GM15510 (cell line): ENCODE data around the gene GPR160.

Experiments used
- POLR2A ChIP-seq: IDR thresholded peaks from 3 replicates; pipeline ENCODE4 v1.6.1; 2011; ENCODE audit warnings: borderline replicate concordance; ENCODE audit not compliant: insufficient read length; ENCODE audit errors: extremely low read depth

Gene GPR160

GRCh38 chr3:170021083-170021482, 16.7 kb upstream of the GPR160 start:
- TF ChIP-seq POLR2A = no peak

GRCh38 chr3:170022336-170022735, 15.5 kb upstream of the GPR160 start:
- TF ChIP-seq POLR2A = no peak

- TF ChIP-seq POLR2A = no peak
Observed at GRCh38 chr3:170023165-170023564, 14.6 kb upstream of the GPR160 start.

- TF ChIP-seq POLR2A = no peak
Observed at GRCh38 chr3:170024581-170024980, 13.2 kb upstream of the GPR160 start.

- no peak for TF ChIP-seq POLR2A
Observed at GRCh38 chr3:170027233-170028102, 10.3 kb upstream of the GPR160 start.

GRCh38 chr3:170033489-170033888, 4.3 kb upstream of the GPR160 start:
- TF ChIP-seq POLR2A = no peak

GRCh38 chr3:170038434-170039110, 777 bp downstream of the GPR160 start:
- no peak for TF ChIP-seq POLR2A

- TF ChIP-seq POLR2A = no peak
Observed at GRCh38 chr3:170040418-170040817, 2.6 kb downstream of the GPR160 start.

GRCh38 chr3:170043506-170043905, 5.7 kb downstream of the GPR160 start:
- no peak for TF ChIP-seq POLR2A

GRCh38 chr3:170044271-170044670, 6.5 kb downstream of the GPR160 start:
- no peak for TF ChIP-seq POLR2A

GRCh38 chr3:170044795-170045244, 7.0 kb downstream of the GPR160 start:
- no peak for TF ChIP-seq POLR2A

- no peak for TF ChIP-seq POLR2A
Observed at GRCh38 chr3:170046269-170047132, 8.7 kb downstream of the GPR160 start.

- TF ChIP-seq POLR2A = no peak
Observed at GRCh38 chr3:170047133-170047404, 9.3 kb downstream of the GPR160 start.

GRCh38 chr3:170049146-170050000, 11.6 kb downstream of the GPR160 start:
- TF ChIP-seq POLR2A = no peak
